Measurements from ENCODE around the gene MGAT3.

- no peak for TF ChIP-seq CTCF (IDR thresholded peaks at IDR 0.05)
- no peak for TF ChIP-seq POLR2A (IDR thresholded peaks at IDR 0.05)
These were observed 34.9 kb downstream of the MGAT3 start for GRCh38 chr22:39491696-39492095.

Data from thyroid gland (tissue), 4 donors.